H54 (cell line): ENCODE measurements around the gene MORC1.
"Not testable (repeated sequence)": the region's sequence is repeated elsewhere in the genome, so short reads cannot be mapped to it uniquely, and the experiment has no call there.

Experiments used
- DNase-seq: peaks from one replicate; pipeline ENCODE4 v3.0.0; 2011; ENCODE audit warnings: low spot score, mixed read lengths; ENCODE audit not compliant: insufficient read length
- FAIRE-seq: peaks from 3 replicates; lab custom pipeline; 2011; peaks lifted over from hg19 to GRCh38; lab: Jason Lieb, UNC
- POLR2A ChIP-seq: IDR thresholded peaks from 2 replicates; pipeline ENCODE4 v1.6.1; 2011; ENCODE audit warnings: low read depth, mild to moderate bottlenecking, low read length

The MORC1 gene

GRCh38 chr3:109117939-109118338 is at the start of gene MORC1:
Gene MORC1 (minus strand): TSS chr3:109118134. CDS start chr3:109118059, 75 bp downstream.
- DNase-seq (no peak), FAIRE-seq (no peak)
- TF ChIP-seq POLR2A, result no peak

DNA sequence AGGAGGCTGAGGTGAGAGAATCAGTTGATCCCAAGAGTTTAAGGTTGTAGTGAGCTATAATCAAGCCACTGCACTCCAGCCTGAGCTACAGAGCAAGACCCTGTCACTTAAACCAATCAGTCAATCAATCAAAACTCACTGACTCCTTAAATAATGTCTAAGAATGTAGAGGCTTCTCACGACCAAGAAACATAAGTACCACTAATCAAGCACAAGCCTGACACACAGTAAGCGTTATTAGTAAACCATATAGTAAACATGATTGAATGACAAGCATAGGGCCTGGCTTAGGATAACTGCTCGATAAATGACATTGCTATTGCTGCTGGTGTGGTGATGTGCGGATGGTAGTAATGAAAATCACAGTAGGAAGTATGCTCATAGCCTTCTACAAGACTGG is 48.0 kb upstream of the MORC1 start:
- TF ChIP-seq POLR2A, result no peak
- no peak for DNase-seq
- no peak for FAIRE-seq

DNA sequence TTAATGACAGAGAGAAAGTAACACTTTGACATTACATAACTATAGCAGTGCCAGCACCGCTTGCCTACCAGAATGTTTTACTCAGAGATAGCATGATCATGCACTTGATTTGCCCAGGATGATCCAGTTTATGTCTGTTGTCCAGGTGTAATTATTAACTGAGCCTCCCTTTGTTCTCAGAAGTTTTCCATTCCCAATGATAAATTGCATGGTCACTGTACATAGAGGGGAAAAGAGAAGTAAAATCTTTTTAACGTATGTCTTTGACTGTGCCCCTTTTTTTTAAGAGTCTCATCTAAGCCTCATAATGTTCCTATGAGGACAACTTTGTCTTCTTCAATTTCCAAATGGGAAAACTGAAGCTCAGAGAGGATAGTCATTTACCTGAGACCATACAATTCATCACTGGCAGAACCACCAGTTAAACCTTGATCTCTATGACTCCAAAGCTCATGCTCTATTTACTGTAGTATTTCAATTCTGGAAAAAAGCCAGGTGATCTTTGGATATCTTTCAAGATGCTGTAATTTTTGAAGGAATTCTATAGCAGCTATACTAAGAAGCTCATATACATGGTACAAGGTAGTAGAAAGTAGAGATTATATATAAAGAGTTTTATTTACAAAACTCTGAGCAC is 43.7 kb upstream of the MORC1 start:
- no peak for TF ChIP-seq POLR2A
- no peak for FAIRE-seq
- DNase-seq, result no peak

GRCh38 chr3:109155828-109156227 is 37.9 kb upstream of the MORC1 start:
- FAIRE-seq (no peak), DNase-seq (no peak)
- TF ChIP-seq POLR2A, result no peak

DNA sequence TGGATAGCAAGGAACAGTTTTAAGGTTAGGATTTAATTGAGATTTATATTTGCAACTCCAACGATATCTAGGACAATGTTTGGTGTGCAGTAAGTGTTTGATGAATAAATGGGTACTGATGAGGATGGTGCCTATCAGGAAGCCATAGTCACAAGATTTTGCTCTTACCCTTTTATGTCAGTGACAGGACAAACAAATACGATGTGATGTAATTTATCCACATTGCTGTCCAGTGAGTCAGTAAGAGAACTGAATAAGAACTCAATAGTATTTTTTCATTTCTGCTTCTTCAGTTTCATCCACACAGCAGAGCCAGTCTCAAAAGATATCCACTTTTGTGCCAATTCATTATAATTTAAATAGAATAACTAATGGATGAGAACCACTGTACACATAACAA is 37.0 kb upstream of the MORC1 start:
- no peak for DNase-seq
- TF ChIP-seq POLR2A, result no peak
- no peak for FAIRE-seq

DNA sequence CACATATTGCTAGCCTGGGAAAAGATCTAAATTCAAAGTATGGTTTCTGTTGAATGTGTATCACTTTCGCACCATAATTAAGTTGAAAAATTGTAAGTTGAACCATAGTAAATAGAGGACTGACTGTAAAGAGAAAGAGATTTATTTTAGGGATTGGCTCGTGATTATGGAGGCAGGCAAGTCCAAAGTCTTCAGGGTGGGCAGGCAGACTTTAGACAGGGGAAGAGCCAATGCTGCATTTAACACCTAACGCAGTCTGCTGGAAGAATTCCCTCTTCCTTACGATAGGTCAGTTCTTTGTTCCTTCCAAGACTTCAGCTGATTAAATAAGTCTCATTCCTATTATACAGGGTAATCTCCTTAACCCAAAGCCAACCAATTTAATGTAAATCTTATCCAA is 34.4 kb upstream of the MORC1 start:
- FAIRE-seq, result no peak
- TF ChIP-seq POLR2A, result no peak
- DNase-seq, result no peak

GRCh38 chr3:109149078-109149477 is 31.1 kb upstream of the MORC1 start:
- FAIRE-seq (no peak), DNase-seq (no peak)
- no peak for TF ChIP-seq POLR2A

DNA sequence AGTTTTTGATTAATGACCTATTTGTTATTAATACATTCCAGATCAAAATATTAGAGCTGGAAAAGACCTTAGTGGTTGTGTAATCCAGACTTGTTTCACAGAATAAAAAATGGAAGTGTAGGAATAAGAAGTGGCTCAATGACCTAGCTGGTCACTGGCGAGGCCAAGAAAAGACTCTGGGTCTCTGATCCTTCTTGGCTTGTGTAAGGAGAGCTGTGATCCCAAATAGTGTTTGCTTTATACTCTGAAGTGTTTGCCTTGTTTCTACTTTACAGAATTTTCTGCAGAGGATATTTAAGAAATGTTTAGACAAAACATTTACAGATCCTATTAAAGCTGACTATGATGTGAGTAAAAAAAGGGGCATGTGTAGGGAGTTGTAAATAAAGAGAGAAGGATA is 25.7 kb upstream of the MORC1 start:
- DNase-seq (no peak), FAIRE-seq (no peak)
- no peak for TF ChIP-seq POLR2A

GRCh38 chr3:109140318-109140717 is 22.4 kb upstream of the MORC1 start:
- DNase-seq (no peak), FAIRE-seq (no peak)
- TF ChIP-seq POLR2A, result no peak

- DNase-seq (no peak), FAIRE-seq (no peak)
- TF ChIP-seq POLR2A, result no peak
Measured at GRCh38 chr3:109137761-109138160, 19.8 kb upstream of the MORC1 start.

GRCh38 chr3:109136523-109136922 is 18.6 kb upstream of the MORC1 start, which contains the start of gene C3orf85:
Gene C3orf85 (plus strand): TSS chr3:109136719. CDS start chr3:109136848, 129 bp downstream.
- no peak for TF ChIP-seq POLR2A
- no peak for DNase-seq
- no peak for FAIRE-seq

GRCh38 chr3:109133474-109133816 is 15.5 kb upstream of the MORC1 start:
- not testable (repeated sequence) for FAIRE-seq, DNase-seq

DNA sequence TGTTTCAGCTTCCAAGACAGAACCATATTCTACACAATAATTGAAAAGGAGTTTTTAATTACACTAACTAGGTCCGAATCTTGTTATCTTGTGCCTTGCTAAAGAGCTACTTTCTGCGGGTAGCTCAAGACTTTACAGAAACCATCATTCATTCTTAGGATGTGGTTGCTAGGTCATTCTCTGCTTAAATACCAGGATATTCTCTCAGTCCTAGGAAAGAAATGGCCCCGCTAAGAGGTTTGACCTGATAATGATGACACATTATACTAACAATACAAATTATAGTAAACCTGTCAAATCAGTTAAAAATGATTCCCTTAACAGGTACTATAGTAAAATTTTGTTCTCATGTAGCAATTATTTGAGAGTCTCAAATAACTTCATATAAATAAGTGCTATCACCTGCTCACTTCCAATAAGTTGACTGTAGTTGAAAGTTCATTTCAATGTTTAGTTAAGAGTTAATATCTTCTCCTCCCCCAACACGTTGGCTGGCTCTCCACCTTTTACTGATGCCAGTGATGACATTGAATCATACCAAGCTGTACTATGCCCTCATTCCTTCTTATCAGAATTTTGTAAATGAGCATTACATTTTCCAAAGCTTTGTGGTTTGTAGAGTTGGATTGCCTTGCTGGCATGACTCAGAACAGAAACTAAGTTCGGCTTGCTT is 15.0 kb upstream of the MORC1 start:
- FAIRE-seq (no peak), DNase-seq (no peak)
- no peak for TF ChIP-seq POLR2A

GRCh38 chr3:109131276-109131675 is 13.3 kb upstream of the MORC1 start:
- no peak for DNase-seq
- no peak for FAIRE-seq
- TF ChIP-seq POLR2A, result no peak

DNA sequence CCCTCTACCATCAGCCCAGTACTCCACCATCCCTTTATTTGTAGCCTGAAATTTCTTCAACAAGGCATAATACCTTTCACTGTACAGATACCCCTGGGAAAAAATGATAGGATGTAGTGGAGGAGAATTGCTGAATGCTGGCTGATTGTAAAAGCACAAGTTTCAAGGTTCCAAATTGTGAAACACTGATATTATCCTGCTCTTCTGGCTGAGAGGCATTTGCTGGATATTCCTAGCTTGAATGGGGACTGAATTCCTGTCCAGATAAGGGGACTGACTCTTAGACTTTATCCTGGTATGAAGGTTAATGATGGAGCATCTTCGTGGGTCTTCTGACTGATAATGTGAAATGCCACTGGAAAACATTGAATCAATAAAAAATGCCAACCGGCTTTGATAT is 9.6 kb upstream of the MORC1 start:
- no peak for TF ChIP-seq POLR2A
- DNase-seq (no peak), FAIRE-seq (no peak)

- no peak for TF ChIP-seq POLR2A
- no peak for FAIRE-seq
- no peak for DNase-seq
Measured at GRCh38 chr3:109125902-109126301, 8.0 kb upstream of the MORC1 start.
